ENCODE results near the gene FOXA1. TPM values are rescaled to one million over a fixed set of nuclear protein-coding genes. Genes with fewer than 3 reads are reported as not detected.

FOXA1 gene
- total and polyA plus RNA-seq, 9 of the 15 experiments (the other 6 are each of a cell fraction or from before 2014, with no cell fraction given), result 0.20 to 3.0 (median 1.3) TPM

DNA sequence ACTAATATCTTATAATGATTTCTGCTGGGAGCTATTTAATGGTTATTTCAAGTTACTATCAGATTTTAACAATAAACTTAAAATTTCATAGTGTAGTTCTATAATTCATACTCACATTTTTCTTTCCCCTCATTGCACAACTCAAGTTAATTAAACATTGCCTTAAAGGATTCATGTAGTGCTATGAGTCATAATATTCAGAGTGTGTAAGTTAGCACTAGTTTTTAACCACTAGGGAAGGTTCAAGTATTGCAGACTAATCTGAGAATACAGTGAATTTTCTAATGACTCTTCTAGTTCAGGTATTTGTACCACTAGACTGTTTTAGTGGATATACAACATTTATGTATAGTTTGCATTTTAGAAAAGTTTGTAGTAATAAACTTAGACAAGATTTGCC, 49.9 kb downstream of the FOXA1 start:
- Histone ChIP-seq H3K4me1 (replicated peaks in 1 of 2; ENCODE audit: control insufficient read depth in 2 of 2, insufficient read depth in 2 of 2, low read length in 2 of 2) (no peaks in the 10 kb centered on the region), H2AFZ (ENCODE audit: low read depth, low read length) (no peak overlapping the region), H3K36me3 (ENCODE audit: control insufficient read depth, insufficient read depth, low read length) (no peaks in the 10 kb centered on the region), H4K20me1 (replicated peaks; ENCODE audit: control insufficient read depth, insufficient read depth, low read length) (no peaks in the 10 kb centered on the region), H3K27ac (ENCODE audit: extremely low read depth, low read depth, low read length) (no peak overlapping the region), H3K27me3 (ENCODE audit: control insufficient read depth in 2 of 2, insufficient read depth in 2 of 2, low read length in 2 of 2) (no peaks in the 10 kb centered on the region), H3K9ac (ENCODE audit: insufficient read depth in 1 of 2, low read depth in 2 of 2, low read length in 2 of 2) (no peak overlapping the region), H3K4me3 (no peak overlapping the region), H3K9me3 (replicated peaks; ENCODE audit: control insufficient read depth, insufficient read depth, low read depth, low read length) (no peaks in the 10 kb centered on the region), H3K4me2 (ENCODE audit: insufficient read depth, low read length) (no peak overlapping the region), H3K79me2 (ENCODE audit: control insufficient read depth, insufficient read depth, low read length) (no peaks in the 10 kb centered on the region), H3K9me1 (ENCODE audit: control insufficient read depth, insufficient read depth, low read length) (no peaks in the 10 kb centered on the region)
- CTCF ChIA-PET (ENCODE audit: low intra/inter-chr PET ratio), result no interaction called here
- DNase-seq (ENCODE audit: extremely low read depth in 1 of 4, low spot score in 3 of 4), result no peak
- in situ Hi-C loops (cut with MboI) (no loop called here), intact Hi-C loops (cut with micrococcal nuclease) (no loop called here)
- no peak for FAIRE-seq
- TF ChIP-seq POLR3A (IDR thresholded peaks at IDR 0.05; ENCODE audit: borderline replicate concordance, extremely low read depth, insufficient read depth, insufficient read length) (no peak), ZBTB1 (CRISPR knock-in tag; IDR thresholded peaks at IDR 0.05; ENCODE audit: borderline replicate concordance, low read depth) (no peak), ZNF253 (CRISPR knock-in tag; conservative IDR thresholded peaks at IDR 0.05) (no peak), ELF4 (CRISPR knock-in tag; IDR thresholded peaks at IDR 0.05) (no peak), FUS (optimal IDR thresholded peaks at IDR 0.05; ENCODE audit: low read depth, low read length) (no peak), PTRF (tag; IDR thresholded peaks at IDR 0.05) (no peak), PHTF2 (CRISPR knock-in tag; IDR thresholded peaks at IDR 0.05) (no peak), DNMT1 (IDR thresholded peaks at IDR 0.05) (no peak), ZNF696 (CRISPR knock-in tag; conservative IDR thresholded peaks at IDR 0.05) (no peak)
- TF ChIP-seq, protein P1, sequence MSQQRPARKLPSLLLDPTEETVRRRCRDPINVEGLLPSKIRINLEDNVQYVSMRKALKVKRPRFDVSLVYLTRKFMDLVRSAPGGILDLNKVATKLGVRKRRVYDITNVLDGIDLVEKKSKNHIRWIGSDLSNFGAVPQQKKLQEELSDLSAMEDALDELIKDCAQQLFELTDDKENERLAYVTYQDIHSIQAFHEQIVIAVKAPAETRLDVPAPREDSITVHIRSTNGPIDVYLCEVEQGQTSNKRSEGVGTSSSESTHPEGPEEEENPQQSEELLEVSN (IDR thresholded peaks at IDR 0.05; ENCODE audit: borderline replicate concordance in 1 of 2, extremely low read depth in 1 of 2, insufficient read depth in 1 of 2, insufficient read length in 1 of 2, low read depth in 1 of 2, low read length in 1 of 2, poor library complexity in 1 of 2, severe bottlenecking in 1 of 2), result no peak
- TF ChIP-seq, protein P2, sequence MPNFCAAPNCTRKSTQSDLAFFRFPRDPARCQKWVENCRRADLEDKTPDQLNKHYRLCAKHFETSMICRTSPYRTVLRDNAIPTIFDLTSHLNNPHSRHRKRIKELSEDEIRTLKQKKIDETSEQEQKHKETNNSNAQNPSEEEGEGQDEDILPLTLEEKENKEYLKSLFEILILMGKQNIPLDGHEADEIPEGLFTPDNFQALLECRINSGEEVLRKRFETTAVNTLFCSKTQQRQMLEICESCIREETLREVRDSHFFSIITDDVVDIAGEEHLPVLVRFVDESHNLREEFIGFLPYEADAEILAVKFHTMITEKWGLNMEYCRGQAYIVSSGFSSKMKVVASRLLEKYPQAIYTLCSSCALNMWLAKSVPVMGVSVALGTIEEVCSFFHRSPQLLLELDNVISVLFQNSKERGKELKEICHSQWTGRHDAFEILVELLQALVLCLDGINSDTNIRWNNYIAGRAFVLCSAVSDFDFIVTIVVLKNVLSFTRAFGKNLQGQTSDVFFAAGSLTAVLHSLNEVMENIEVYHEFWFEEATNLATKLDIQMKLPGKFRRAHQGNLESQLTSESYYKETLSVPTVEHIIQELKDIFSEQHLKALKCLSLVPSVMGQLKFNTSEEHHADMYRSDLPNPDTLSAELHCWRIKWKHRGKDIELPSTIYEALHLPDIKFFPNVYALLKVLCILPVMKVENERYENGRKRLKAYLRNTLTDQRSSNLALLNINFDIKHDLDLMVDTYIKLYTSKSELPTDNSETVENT (CRISPR knock-in tag; IDR thresholded peaks at IDR 0.05), result no peak
- TF ChIP-seq, protein P3, sequence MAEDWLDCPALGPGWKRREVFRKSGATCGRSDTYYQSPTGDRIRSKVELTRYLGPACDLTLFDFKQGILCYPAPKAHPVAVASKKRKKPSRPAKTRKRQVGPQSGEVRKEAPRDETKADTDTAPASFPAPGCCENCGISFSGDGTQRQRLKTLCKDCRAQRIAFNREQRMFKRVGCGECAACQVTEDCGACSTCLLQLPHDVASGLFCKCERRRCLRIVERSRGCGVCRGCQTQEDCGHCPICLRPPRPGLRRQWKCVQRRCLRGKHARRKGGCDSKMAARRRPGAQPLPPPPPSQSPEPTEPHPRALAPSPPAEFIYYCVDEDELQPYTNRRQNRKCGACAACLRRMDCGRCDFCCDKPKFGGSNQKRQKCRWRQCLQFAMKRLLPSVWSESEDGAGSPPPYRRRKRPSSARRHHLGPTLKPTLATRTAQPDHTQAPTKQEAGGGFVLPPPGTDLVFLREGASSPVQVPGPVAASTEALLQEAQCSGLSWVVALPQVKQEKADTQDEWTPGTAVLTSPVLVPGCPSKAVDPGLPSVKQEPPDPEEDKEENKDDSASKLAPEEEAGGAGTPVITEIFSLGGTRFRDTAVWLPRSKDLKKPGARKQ (CRISPR knock-in tag; IDR thresholded peaks at IDR 0.05), result no peak
- TF ChIP-seq, protein P4, sequence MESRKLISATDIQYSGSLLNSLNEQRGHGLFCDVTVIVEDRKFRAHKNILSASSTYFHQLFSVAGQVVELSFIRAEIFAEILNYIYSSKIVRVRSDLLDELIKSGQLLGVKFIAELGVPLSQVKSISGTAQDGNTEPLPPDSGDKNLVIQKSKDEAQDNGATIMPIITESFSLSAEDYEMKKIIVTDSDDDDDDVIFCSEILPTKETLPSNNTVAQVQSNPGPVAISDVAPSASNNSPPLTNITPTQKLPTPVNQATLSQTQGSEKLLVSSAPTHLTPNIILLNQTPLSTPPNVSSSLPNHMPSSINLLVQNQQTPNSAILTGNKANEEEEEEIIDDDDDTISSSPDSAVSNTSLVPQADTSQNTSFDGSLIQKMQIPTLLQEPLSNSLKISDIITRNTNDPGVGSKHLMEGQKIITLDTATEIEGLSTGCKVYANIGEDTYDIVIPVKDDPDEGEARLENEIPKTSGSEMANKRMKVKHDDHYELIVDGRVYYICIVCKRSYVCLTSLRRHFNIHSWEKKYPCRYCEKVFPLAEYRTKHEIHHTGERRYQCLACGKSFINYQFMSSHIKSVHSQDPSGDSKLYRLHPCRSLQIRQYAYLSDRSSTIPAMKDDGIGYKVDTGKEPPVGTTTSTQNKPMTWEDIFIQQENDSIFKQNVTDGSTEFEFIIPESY (CRISPR knock-in tag; IDR thresholded peaks at IDR 0.05), result no peak
- BruUV-seq (replicated peaks), result no TSS peak
- ATAC-seq, result no peak
- POLR2A ChIA-PET, result no interaction called here
